ENCODE results near the gene RNF25. TPM values are rescaled to one million over a fixed set of nuclear protein-coding genes. Genes with fewer than 3 reads are reported as not detected.
A peak's percentile ranks its signal among the peaks of the same experiment; 100 is the strongest.

The RNF25 gene
- total RNA-seq, 4 donors from 2014 or later = 15.8 to 26.1 (median 19.9) TPM

- H3K4me1 ChIP-seq = peaks cover 5 to 11% of the 10 kb centered on the region in 2 donors
- H3K27ac ChIP-seq = peak within 1 kb of the TSS in 2 of 3 donors; percentile 71
- peak; percentile 99 for DNase-seq
- peak within 1 kb of the TSS; percentile 63 to 66 (median 63) for H3K4me3 ChIP-seq (replicated peaks in 1 of 3)
- intact Hi-C loops (cut with DNase I) = loop anchor here (5.0 kb wide), 1 partner anchor 136 kb away; no protein-coding TSS in a partner anchor
- WGBS, 2 donors = 1% methylated on average over 37 to 59 of the region's 74 CpGs
- TF ChIP-seq CTCF (IDR thresholded peaks at IDR 0.05) = peak; percentile 71 to 96 (median 90)
- TF ChIP-seq POLR2A (IDR thresholded peaks at IDR 0.05) = peak in 1 of 2 donors; percentile 65
- H3K36me3 ChIP-seq = no peaks in the 10 kb centered on the region
- no peaks in the 10 kb centered on the region for H3K9me3 ChIP-seq
- no peaks in the 10 kb centered on the region for H3K27me3 ChIP-seq
These were observed 39.1 kb upstream of the RNF25 start, which contains the start of gene TTLL4 for GRCh38 chr2:218710687-218711549. TSS of gene TTLL4 (plus strand) at chr2:218710835. CDS start at chr2:218737677, 26,842 bp downstream.

GRCh38 chr2:218710334-218710686 lies 38.5 kb upstream of the RNF25 start:
- intact Hi-C loops (cut with DNase I) = loop anchor here (5.0 kb wide), 1 partner anchor 137 kb away; no protein-coding TSS in a partner anchor
- DNase-seq = no peak
- no peaks in the 10 kb centered on the region for H3K27me3 ChIP-seq
- no peaks in the 10 kb centered on the region for H3K9me3 ChIP-seq
- peaks cover 5 to 11% of the 10 kb centered on the region in 2 donors for H3K4me1 ChIP-seq
- TF ChIP-seq CTCF (IDR thresholded peaks at IDR 0.05) = no peak
- no peak for TF ChIP-seq POLR2A (IDR thresholded peaks at IDR 0.05)
- no peaks in the 10 kb centered on the region for H3K36me3 ChIP-seq
- WGBS, 2 donors = 42 to 43% methylated on average over 14 of the region's 14 CpGs
- H3K4me3 ChIP-seq (replicated peaks in 1 of 3) = peak overlapping the region in 1 of 3 donors; percentile 63
- H3K27ac ChIP-seq = no peak overlapping the region

DNA sequence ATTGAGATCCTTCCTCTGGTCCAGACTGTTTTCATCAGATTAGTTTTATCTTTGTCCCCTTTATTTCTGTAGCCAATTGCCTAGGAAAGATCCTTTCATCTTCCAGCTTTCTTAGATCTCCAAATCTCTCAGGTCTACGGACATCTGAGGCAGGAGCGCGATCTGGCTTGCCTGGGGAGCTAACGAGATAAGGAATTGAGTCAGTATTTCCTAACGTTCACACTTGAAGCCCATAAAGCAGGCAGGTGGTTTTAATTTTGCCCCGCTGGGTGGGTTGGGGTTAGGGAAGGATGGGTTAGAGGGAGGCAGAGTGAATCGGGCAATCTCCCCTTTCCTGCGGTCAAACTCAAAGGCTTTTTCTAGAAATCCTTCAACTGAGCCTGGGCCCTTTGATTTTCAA lies 38.1 kb upstream of the RNF25 start:
- intact Hi-C loops (cut with DNase I) = loop anchor here (5.0 kb wide), 1 partner anchor 137 kb away; no protein-coding TSS in a partner anchor
- no peak for DNase-seq
- WGBS, 2 donors = 77 to 85% methylated on average over 8 of the region's 8 CpGs
- Histone ChIP-seq H3K27me3 (no peaks in the 10 kb centered on the region), H3K36me3 (no peaks in the 10 kb centered on the region), H3K4me1 (peaks cover 5 to 11% of the 10 kb centered on the region in 2 donors), H3K9me3 (no peaks in the 10 kb centered on the region), H3K27ac (no peak overlapping the region), H3K4me3 (replicated peaks in 1 of 3) (no peak overlapping the region)
- TF ChIP-seq POLR2A (IDR thresholded peaks at IDR 0.05) (no peak), CTCF (IDR thresholded peaks at IDR 0.05) (no peak)

- no peak for TF ChIP-seq POLR2A (IDR thresholded peaks at IDR 0.05)
- TF ChIP-seq CTCF (IDR thresholded peaks at IDR 0.05) = no peak
- Histone ChIP-seq H3K4me1 (peaks cover 5 to 11% of the 10 kb centered on the region in 2 donors), H3K36me3 (no peaks in the 10 kb centered on the region), H3K27me3 (no peaks in the 10 kb centered on the region), H3K9me3 (no peaks in the 10 kb centered on the region), H3K4me3 (replicated peaks in 1 of 3) (no peak overlapping the region), H3K27ac (no peak overlapping the region)
- 92 to 93% methylated on average over 4 of the region's 4 CpGs for WGBS, 2 donors
- intact Hi-C loops (cut with DNase I) = no loop called here
- no peak for DNase-seq
These were observed 36.3 kb upstream of the RNF25 start for GRCh38 chr2:218708086-218708485.

- H3K27ac ChIP-seq = no peak overlapping the region
- no peaks in the 10 kb centered on the region for H3K27me3 ChIP-seq
- no peak for DNase-seq
- WGBS, 2 donors = 63 to 75% methylated on average over 4 of the region's 4 CpGs
- TF ChIP-seq CTCF (IDR thresholded peaks at IDR 0.05) = no peak
- H3K4me1 ChIP-seq = no peaks in the 10 kb centered on the region
- no peaks in the 10 kb centered on the region for H3K9me3 ChIP-seq
- no peak overlapping the region for H3K4me3 ChIP-seq (replicated peaks in 1 of 3)
- peaks cover 9 to 16% of the 10 kb centered on the region in 2 donors for H3K36me3 ChIP-seq
- intact Hi-C loops (cut with DNase I) = no loop called here
These were observed 31.5 kb upstream of the RNF25 start for GRCh38 chr2:218703341-218703740.
